Smooth muscle cell (in vitro differentiated cells): ENCODE results near the gene RNF8. TPM values are rescaled to one million over a fixed set of nuclear protein-coding genes. Genes with fewer than 3 reads are reported as not detected.

Source experiments
- DNase-seq: peaks from one replicate; lab custom pipeline; 2025; ENCODE audit not compliant: unreplicated experiment; lab: John Stamatoyannopoulos, UW
- H2AFZ ChIP-seq: fragments of 200-600 bp; sonication (generic); 2 replicates; pipeline ENCODE4 v1.6.0; 2016; ENCODE audit warnings: antibody characterized with exemption, low read depth, mild to moderate bottlenecking
- H3F3A ChIP-seq: fragments of 200-600 bp; sonication (generic); 2 replicates; pipeline ENCODE4 v1.6.0; 2017; ENCODE audit warnings: antibody characterized with exemption, low read depth
- H3K27ac ChIP-seq: fragments of 200-600 bp; sonication (generic); 2 replicates; pipeline ENCODE4 v1.5.1; 2016; ENCODE audit warnings: low read depth, mild to moderate bottlenecking
- H3K27me3 ChIP-seq: fragments of 200-600 bp; sonication (generic); 2 replicates; pipeline ENCODE4 v1.6.1; 2016; ENCODE audit warnings: low read depth, mild to moderate bottlenecking
- H3K36me3 ChIP-seq: fragments of 200-600 bp; sonication (generic); 2 replicates; pipeline ENCODE4 v1.5.1; 2016; ENCODE audit warnings: low read depth
- H3K4me1 ChIP-seq: fragments of 200-600 bp; sonication (generic); 2 replicates; pipeline ENCODE4 v1.5.1; 2016; ENCODE audit warnings: low read depth
- H3K4me2 ChIP-seq: fragments of 200-600 bp; sonication (generic); 2 replicates; pipeline ENCODE4 v1.6.0; 2016; ENCODE audit warnings: mild to moderate bottlenecking
- H3K4me3 ChIP-seq: fragments of 200-600 bp; sonication (generic); 2 replicates; pipeline ENCODE4 v1.5.1; 2016; ENCODE audit warnings: mild to moderate bottlenecking
- H3K79me2 ChIP-seq: fragments of 200-600 bp; sonication (generic); 2 replicates; pipeline ENCODE4 v1.6.0; 2016; ENCODE audit warnings: low read depth, mild to moderate bottlenecking
- H3K9ac ChIP-seq: fragments of 200-600 bp; sonication (generic); 2 replicates; pipeline ENCODE4 v1.6.0; 2016; ENCODE audit warnings: low read depth
- H3K9me3 ChIP-seq: fragments of 200-600 bp; sonication (generic); replicated peaks from 2 replicates; pipeline ENCODE4 v1.5.1; 2016; ENCODE audit warnings: low read depth
- H4K20me1 ChIP-seq: fragments of 200-600 bp; sonication (generic); 2 replicates; pipeline ENCODE4 v1.6.0; 2016; ENCODE audit warnings: low read depth
- WGBS: methylation state at CpG from one replicate; pipeline ENCODE4 v1.1.7; 2016; ENCODE audit warnings: low lambda C conversion rate; 5-methylcytosine and 5-hydroxymethylcytosine counted together
- polyA plus RNA-seq: library from polyadenylated mRNA; unstranded; fragments of >200 nt; fragmentation: Nextera tagmentation; extraction: Ambion mirVana; gene quantifications from 2 replicates; pipeline ENCODE4 v1.2.1, GENCODE V29; 2016
- total RNA-seq: library from RNA; depleted of rRNA; stranded (reverse); fragments of >200 nt; gene quantifications from 2 replicates; pipeline ENCODE4 v1.2.3, GENCODE V29; 2014
- TF ChIP-seq, protein P1 (sequence below): fragments of 200-600 bp; sonication (generic); IDR thresholded peaks from 2 replicates; pipeline ENCODE4 v1.5.1; 2017; ENCODE audit warnings: borderline replicate concordance, mild to moderate bottlenecking, antibody characterized with exemption; ENCODE audit not compliant: insufficient read depth, poor library complexity, severe bottlenecking

Gene RNF8
- total and polyA plus RNA-seq, 2 experiments from 2014 or later: 16.7 to 23.6 TPM

DNA sequence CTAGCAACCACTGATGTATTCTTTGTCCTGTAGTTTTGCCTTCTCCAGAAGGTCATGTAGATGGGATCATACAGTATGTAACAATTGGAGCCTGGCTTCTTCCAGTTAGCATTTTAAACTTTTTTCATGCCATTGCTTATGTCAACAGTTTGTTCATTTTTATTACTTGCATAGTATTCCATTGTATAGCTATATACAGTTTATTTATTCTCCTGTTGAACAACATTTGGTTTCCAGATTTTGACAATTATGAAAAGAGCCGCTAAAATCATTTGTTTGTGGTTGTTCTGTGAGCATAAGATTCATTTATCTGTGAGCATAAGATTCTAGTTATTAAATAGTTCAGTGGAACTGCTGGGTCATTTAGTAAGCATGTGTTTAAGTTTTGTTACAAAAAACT, 55.7 kb downstream of the RNF8 start:
- WGBS: 88% methylated on average over 1 of the region's 1 CpG
- Histone ChIP-seq H2AFZ (no peak overlapping the region), H3K36me3 (no peaks in the 10 kb centered on the region), H3K79me2 (no peaks in the 10 kb centered on the region), H4K20me1 (no peaks in the 10 kb centered on the region), H3K9ac (no peak overlapping the region), H3K4me1 (no peaks in the 10 kb centered on the region), H3K9me3 (no peaks in the 10 kb centered on the region), H3F3A (no peaks in the 10 kb centered on the region), H3K27ac (no peak overlapping the region), H3K4me3 (no peak overlapping the region), H3K4me2 (no peak overlapping the region), H3K27me3 (peaks cover 5% of the 10 kb centered on the region)
- no peak for DNase-seq
- TF ChIP-seq, protein P1, sequence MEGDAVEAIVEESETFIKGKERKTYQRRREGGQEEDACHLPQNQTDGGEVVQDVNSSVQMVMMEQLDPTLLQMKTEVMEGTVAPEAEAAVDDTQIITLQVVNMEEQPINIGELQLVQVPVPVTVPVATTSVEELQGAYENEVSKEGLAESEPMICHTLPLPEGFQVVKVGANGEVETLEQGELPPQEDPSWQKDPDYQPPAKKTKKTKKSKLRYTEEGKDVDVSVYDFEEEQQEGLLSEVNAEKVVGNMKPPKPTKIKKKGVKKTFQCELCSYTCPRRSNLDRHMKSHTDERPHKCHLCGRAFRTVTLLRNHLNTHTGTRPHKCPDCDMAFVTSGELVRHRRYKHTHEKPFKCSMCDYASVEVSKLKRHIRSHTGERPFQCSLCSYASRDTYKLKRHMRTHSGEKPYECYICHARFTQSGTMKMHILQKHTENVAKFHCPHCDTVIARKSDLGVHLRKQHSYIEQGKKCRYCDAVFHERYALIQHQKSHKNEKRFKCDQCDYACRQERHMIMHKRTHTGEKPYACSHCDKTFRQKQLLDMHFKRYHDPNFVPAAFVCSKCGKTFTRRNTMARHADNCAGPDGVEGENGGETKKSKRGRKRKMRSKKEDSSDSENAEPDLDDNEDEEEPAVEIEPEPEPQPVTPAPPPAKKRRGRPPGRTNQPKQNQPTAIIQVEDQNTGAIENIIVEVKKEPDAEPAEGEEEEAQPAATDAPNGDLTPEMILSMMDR: no peak

DNA sequence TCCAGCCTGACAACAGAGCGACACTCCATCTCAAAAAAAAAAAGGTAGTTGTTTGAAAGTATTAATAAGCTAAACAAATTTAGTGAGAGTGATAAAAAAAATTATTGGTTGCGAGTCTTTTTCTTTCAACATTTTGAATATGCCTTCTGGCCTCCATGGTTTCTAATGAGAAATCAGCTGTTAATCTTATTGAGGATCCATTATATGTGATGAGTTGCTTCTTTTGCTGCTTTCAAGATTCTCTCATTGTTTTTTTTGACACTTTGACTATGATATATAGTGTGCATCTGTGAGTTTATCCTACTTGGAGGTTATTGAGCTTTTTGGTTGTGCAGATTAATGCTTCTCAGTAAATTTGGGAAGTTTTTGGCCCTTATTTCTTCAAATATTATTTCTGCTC, 63.6 kb downstream of the RNF8 start:
- no peak overlapping the region for H2AFZ ChIP-seq
- H3K9me3 ChIP-seq: no peaks in the 10 kb centered on the region
- no peak for DNase-seq
- H3K9ac ChIP-seq: no peak overlapping the region
- H3K4me1 ChIP-seq: no peaks in the 10 kb centered on the region
- H4K20me1 ChIP-seq: no peaks in the 10 kb centered on the region
- TF ChIP-seq, protein P1: no peak
- no peak overlapping the region for H3K27ac ChIP-seq
- H3F3A ChIP-seq: no peaks in the 10 kb centered on the region
- H3K4me2 ChIP-seq: no peak overlapping the region
- H3K79me2 ChIP-seq: no peaks in the 10 kb centered on the region
- no peaks in the 10 kb centered on the region for H3K27me3 ChIP-seq
- H3K4me3 ChIP-seq: no peak overlapping the region
- WGBS: 72% methylated on average over 2 of the region's 2 CpGs
- H3K36me3 ChIP-seq: no peaks in the 10 kb centered on the region

DNA sequence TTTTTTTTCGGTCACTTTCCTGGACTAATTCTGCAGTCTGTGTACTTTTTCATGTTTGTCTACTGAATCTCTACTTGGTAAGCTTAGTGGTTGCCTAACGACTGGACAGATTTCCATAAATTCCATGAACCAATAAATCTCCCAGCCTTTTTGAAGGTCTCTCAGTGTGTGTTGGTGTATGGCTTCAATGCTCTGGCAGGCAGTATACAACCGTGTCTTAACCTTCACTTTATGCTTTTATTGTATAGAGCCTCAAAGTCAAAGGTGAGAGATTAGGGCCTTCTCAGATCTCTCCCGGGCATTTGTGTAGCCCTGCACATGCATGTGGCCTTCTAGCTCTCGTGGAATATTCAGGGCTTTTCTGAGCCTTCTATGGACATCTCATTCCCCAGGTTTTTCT, 64.9 kb downstream of the RNF8 start:
- no peaks in the 10 kb centered on the region for H3K4me1 ChIP-seq
- no peaks in the 10 kb centered on the region for H3K36me3 ChIP-seq
- H3K27ac ChIP-seq: no peak overlapping the region
- H3F3A ChIP-seq: no peaks in the 10 kb centered on the region
- no peak overlapping the region for H2AFZ ChIP-seq
- WGBS: 80% methylated on average over 5 of the region's 5 CpGs
- H3K4me3 ChIP-seq: no peak overlapping the region
- H4K20me1 ChIP-seq: no peaks in the 10 kb centered on the region
- no peaks in the 10 kb centered on the region for H3K9me3 ChIP-seq
- no peak overlapping the region for H3K4me2 ChIP-seq
- TF ChIP-seq, protein P1: no peak
- no peak for DNase-seq
- H3K27me3 ChIP-seq: no peaks in the 10 kb centered on the region
- H3K79me2 ChIP-seq: no peaks in the 10 kb centered on the region
- no peak overlapping the region for H3K9ac ChIP-seq
